Bronchial epithelial cell (primary cell): ENCODE data around the gene N4BP2L1. TPM values are rescaled to one million over a fixed set of nuclear protein-coding genes. Genes with fewer than 3 reads are reported as not detected.

Experiments used
- DNase-seq: peaks from one replicate; pipeline ENCODE4 v3.0.0-alpha.2; 2010; ENCODE audit warnings: low read depth
- FAIRE-seq: peaks from 2 replicates; lab custom pipeline; 2011; peaks lifted over from hg19 to GRCh38; lab: Jason Lieb, UNC
- H3K27me3 ChIP-seq: 2 replicates; pipeline ENCODE4 v1.5.1; 2011; ENCODE audit warnings: low read length; ENCODE audit not compliant: control insufficient read depth, insufficient read depth
- H3K36me3 ChIP-seq: 2 replicates; pipeline ENCODE4 v1.5.1; 2011; ENCODE audit warnings: low read length; ENCODE audit not compliant: control insufficient read depth, insufficient read depth
- H3K4me3 ChIP-seq: 2 replicates; pipeline ENCODE4 v1.5.1; 2011; ENCODE audit warnings: mild to moderate bottlenecking, low read depth, low read length, control low read depth
- CTCF ChIP-seq: IDR thresholded peaks from 2 replicates; pipeline ENCODE4 v1.5.1; 2011; ENCODE audit warnings: mild to moderate bottlenecking, moderate library complexity, low read length, control low read depth, inconsistent platforms; ENCODE audit not compliant: insufficient read depth, severe bottlenecking
- total RNA-seq: library from RNA; depleted of rRNA; stranded (reverse); fragments of >200 nt; gene quantifications from 2 replicates; pipeline ENCODE4 v1.2.1, GENCODE V29; 2014

N4BP2L1 gene
- total RNA-seq, 1 donor from 2014 or later, result 0.79 TPM

GRCh38 chr13:32446220-32446619, 18.3 kb upstream of the N4BP2L1 start:
- no peak for FAIRE-seq
- Histone ChIP-seq H3K4me3 (no peak overlapping the region), H3K36me3 (no peaks in the 10 kb centered on the region), H3K27me3 (no peaks in the 10 kb centered on the region)
- DNase-seq, result no peak
- no peak for TF ChIP-seq CTCF

- no peak for TF ChIP-seq CTCF
- Histone ChIP-seq H3K36me3 (no peaks in the 10 kb centered on the region), H3K4me3 (no peak overlapping the region), H3K27me3 (no peaks in the 10 kb centered on the region)
- DNase-seq, result no peak
- FAIRE-seq, result no peak
Observed at GRCh38 chr13:32445461-32445860, 17.5 kb upstream of the N4BP2L1 start.

GRCh38 chr13:32443111-32443510, 15.2 kb upstream of the N4BP2L1 start:
- no peak for FAIRE-seq
- TF ChIP-seq CTCF, result peak; percentile 40
- Histone ChIP-seq H3K27me3 (no peaks in the 10 kb centered on the region), H3K36me3 (no peaks in the 10 kb centered on the region), H3K4me3 (no peak overlapping the region)
- DNase-seq, result peak; percentile 27

GRCh38 chr13:32438871-32439270, 10.9 kb upstream of the N4BP2L1 start:
- DNase-seq (no peak), FAIRE-seq (no peak)
- H3K4me3 ChIP-seq, result no peak overlapping the region
- no peaks in the 10 kb centered on the region for H3K36me3 ChIP-seq
- H3K27me3 ChIP-seq, result no peaks in the 10 kb centered on the region
- TF ChIP-seq CTCF, result no peak

- DNase-seq, result peak; percentile 91
- no peaks in the 10 kb centered on the region for H3K27me3 ChIP-seq
- no peak overlapping the region for H3K4me3 ChIP-seq
- TF ChIP-seq CTCF, result no peak
- H3K36me3 ChIP-seq, result peaks cover 2% of the 10 kb centered on the region
- peak; percentile 84 for FAIRE-seq
Observed at GRCh38 chr13:32432856-32433255, 4.9 kb upstream of the N4BP2L1 start.

- no peaks in the 10 kb centered on the region for H3K27me3 ChIP-seq
- TF ChIP-seq CTCF, result no peak
- H3K4me3 ChIP-seq, result no peak overlapping the region
- peaks cover 2% of the 10 kb centered on the region for H3K36me3 ChIP-seq
- DNase-seq, result no peak
- no peak for FAIRE-seq
Observed at GRCh38 chr13:32431361-32431760, 3.4 kb upstream of the N4BP2L1 start.
